Measurements from ENCODE around the gene PCSK4. TPM values are rescaled to one million over a fixed set of nuclear protein-coding genes. Genes with fewer than 3 reads are reported as not detected.

Gene PCSK4
- total and polyA plus RNA-seq, 9 of the 15 experiments (the other 6 are each of a cell fraction or from before 2014, with no cell fraction given), result 0.01 to 9.1 (median 2.1) TPM; not detected in 1

DNA sequence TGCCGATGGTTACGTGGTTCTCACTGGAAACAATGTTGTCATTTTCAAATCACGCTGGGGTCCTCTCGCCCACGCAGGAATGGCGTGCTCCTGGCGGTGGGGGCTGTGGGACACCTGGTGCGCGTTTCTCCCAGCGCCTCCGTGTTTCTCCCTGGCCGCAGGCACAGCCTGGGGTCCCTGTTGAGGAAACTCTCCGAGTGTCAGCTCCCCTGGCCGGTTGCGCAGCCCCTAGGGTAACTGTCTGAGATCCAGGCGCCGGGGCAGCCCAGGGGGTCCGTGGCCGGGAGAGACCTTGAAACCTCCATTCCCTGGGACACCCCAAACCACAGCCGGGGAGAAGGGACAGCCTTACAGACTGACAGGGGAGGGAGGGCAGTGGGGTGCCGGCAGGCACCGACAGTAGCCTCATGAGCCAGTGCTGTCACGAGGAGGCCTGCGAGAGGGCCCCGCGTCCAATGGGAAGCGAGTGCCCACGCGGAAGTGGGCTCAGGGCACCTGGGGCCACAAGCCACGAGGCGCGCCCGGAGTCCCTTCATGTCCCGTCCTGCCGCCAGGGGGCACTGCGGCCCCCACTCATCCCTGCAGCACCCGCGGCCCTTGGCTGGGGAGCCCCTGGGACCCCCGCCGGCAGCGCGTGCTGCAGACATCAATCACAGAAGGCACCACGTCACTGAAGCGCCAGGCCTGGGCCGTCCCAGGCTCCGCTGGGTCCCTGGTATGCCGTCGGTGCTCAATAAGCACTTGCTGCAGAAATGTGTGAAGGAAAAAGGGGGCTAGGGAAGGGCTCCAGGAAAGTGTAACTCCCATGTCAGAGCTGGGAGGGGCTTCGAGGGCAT is 13.2 kb upstream of the PCSK4 start (continued):
- TF ChIP-seq, protein P1, sequence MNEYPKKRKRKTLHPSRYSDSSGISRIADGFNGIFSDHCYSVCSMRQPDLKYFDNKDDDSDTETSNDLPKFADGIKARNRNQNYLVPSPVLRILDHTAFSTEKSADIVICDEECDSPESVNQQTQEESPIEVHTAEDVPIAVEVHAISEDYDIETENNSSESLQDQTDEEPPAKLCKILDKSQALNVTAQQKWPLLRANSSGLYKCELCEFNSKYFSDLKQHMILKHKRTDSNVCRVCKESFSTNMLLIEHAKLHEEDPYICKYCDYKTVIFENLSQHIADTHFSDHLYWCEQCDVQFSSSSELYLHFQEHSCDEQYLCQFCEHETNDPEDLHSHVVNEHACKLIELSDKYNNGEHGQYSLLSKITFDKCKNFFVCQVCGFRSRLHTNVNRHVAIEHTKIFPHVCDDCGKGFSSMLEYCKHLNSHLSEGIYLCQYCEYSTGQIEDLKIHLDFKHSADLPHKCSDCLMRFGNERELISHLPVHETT (CRISPR knock-in tag; conservative IDR thresholded peaks at IDR 0.05 in 1 of 2, IDR thresholded peaks at IDR 0.05 in 1 of 2), result 0 out of 4 replicates have a peak, but pooled peaks of 1 of the 2 experiments have one; percentile 37
- TF ChIP-seq ZNF766 (CRISPR knock-in tag; conservative IDR thresholded peaks at IDR 0.05) (no peak; the same call in 1 of the 2 replicates), RAD51 (IDR thresholded peaks at IDR 0.05; ENCODE audit: borderline replicate concordance, low read depth) (peak; percentile 48; the same call in 1 of the 2 replicates), CREM (IDR thresholded peaks at IDR 0.05; ENCODE audit: low read depth) (peak; percentile 53; the same call in 1 of the 2 replicates), ZFP1 (CRISPR knock-in tag; IDR thresholded peaks at IDR 0.05) (no peak), ZNF146 (CRISPR knock-in tag; IDR thresholded peaks at IDR 0.05; ENCODE audit: unreplicated experiment) (no peak), ZNF436 (CRISPR knock-in tag; IDR thresholded peaks at IDR 0.05) (no peak), ATF1 (CRISPR knock-in tag; IDR thresholded peaks at IDR 0.05) (no peak), ATF1 (tag; IDR thresholded peaks at IDR 0.05) (peak; percentile 66; the same call in 1 of the 2 replicates), ZKSCAN3 (CRISPR knock-in tag; IDR thresholded peaks at IDR 0.05) (no peak), GATAD2A (IDR thresholded peaks at IDR 0.05) (peak; percentile 80; the same call in 1 of the 2 replicates), NFYB (IDR thresholded peaks at IDR 0.05; ENCODE audit: extremely low read depth, insufficient read length) (peak; percentile 76), HDAC2 (IDR thresholded peaks at IDR 0.05) (peak; percentile 46; the same call in 1 of the 2 replicates), DMBX1 (CRISPR knock-in tag; IDR thresholded peaks at IDR 0.05; ENCODE audit: borderline replicate concordance) (0 out of 2 replicates have a peak, but pooled peaks have one; percentile 37), ETV1 (tag; conservative IDR thresholded peaks at IDR 0.05; ENCODE audit: low read depth) (peak; percentile 46), PHB (CRISPR knock-in tag; IDR thresholded peaks at IDR 0.05) (no peak), KLF10 (CRISPR knock-in tag; IDR thresholded peaks at IDR 0.05) (no peak), ARID2 (IDR thresholded peaks at IDR 0.05) (no peak), TCF7L2 (IDR thresholded peaks at IDR 0.05; ENCODE audit: low read depth, low read length) (no peak), SREBF1 (IDR thresholded peaks at IDR 0.05; ENCODE audit: borderline replicate concordance, low read depth, low read length) (no peak), GATA2 (CRISPR knock-in tag; IDR thresholded peaks at IDR 0.05) (no peak), POLR2B (IDR thresholded peaks at IDR 0.05; ENCODE audit: low read depth, partially characterized antibody) (peak; percentile 41), ZNF589 (CRISPR knock-in tag; IDR thresholded peaks at IDR 0.05; ENCODE audit: low read depth) (no peak)
- TF ChIP-seq, protein P2, sequence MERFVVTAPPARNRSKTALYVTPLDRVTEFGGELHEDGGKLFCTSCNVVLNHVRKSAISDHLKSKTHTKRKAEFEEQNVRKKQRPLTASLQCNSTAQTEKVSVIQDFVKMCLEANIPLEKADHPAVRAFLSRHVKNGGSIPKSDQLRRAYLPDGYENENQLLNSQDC (CRISPR knock-in tag; IDR thresholded peaks at IDR 0.05), result no peak
- TF ChIP-seq, protein P3, sequence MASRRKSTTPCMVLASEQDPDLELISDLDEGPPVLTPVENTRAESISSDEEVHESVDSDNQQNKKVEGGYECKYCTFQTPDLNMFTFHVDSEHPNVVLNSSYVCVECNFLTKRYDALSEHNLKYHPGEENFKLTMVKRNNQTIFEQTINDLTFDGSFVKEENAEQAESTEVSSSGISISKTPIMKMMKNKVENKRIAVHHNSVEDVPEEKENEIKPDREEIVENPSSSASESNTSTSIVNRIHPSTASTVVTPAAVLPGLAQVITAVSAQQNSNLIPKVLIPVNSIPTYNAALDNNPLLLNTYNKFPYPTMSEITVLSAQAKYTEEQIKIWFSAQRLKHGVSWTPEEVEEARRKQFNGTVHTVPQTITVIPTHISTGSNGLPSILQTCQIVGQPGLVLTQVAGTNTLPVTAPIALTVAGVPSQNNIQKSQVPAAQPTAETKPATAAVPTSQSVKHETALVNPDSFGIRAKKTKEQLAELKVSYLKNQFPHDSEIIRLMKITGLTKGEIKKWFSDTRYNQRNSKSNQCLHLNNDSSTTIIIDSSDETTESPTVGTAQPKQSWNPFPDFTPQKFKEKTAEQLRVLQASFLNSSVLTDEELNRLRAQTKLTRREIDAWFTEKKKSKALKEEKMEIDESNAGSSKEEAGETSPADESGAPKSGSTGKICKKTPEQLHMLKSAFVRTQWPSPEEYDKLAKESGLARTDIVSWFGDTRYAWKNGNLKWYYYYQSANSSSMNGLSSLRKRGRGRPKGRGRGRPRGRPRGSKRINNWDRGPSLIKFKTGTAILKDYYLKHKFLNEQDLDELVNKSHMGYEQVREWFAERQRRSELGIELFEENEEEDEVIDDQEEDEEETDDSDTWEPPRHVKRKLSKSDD (conservative IDR thresholded peaks at IDR 0.05; ENCODE audit: low read length), result no peak
